GM19397 (cell line): ENCODE results near the gene C10orf120.

Experiments used
- ATAC-seq: cut with Tn5 transposase; IDR thresholded peaks from one replicate; pipeline ENCODE4 v1.9.1; 2021; ENCODE audit warnings: mild to moderate bottlenecking, moderate library complexity; ENCODE audit not compliant: unreplicated experiment

The C10orf120 gene

DNA sequence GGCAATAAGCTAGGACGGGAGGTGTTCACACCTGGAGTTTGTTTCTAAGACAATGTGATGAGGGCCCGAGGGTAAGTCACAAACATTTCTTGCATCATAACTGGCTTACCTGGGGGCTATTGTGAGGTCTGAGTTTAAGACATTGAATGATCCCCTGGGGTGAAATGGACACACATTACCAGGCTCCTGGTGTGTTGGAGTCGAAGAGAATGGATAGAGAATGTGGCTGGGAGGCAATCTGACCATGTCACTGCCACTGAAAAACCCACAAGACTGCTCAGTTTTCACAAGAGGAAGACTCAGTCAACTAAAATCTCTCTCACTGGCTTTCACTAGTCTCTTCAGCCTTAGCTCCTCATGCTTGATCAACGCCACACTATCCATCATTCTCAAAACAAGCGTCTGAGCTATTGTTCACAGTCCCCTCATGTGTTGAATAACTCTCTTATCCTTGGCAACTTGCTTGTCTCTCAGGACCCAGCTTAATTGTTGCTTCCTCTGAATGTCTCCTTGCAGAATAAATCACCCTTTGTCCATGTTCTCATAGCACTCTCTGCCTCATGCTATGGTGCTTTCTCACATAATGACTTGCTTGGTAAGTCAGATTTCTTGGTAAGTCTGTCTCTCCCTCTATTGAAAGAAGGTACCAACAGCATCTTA is at the start of gene C10orf120:
Gene C10orf120, minus strand, starts transcription at position 51 of the 660 bp plus-strand sequence. CDS start 56 bp downstream, outside the sequence.
- no peak for ATAC-seq

DNA sequence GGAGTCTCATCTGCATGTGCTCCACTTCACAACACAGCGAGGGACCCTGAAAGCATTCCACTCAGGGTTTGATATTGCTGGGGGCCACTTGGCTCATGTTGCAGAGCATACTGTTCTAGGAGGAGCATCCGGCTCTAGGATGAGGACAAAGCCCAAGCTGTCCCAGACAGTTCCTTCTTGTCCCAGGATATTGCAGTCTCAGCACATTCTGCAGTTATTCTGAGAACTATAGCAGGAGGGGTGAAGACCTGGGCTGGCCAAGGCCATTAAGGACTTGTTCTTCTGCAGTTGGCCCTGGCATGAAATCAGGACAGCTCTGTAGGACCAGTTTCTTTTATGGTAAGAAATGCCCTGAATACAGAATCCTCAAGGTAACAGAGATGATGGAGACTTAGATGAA is 48.9 kb upstream of the C10orf120 start:
- no peak for ATAC-seq

DNA sequence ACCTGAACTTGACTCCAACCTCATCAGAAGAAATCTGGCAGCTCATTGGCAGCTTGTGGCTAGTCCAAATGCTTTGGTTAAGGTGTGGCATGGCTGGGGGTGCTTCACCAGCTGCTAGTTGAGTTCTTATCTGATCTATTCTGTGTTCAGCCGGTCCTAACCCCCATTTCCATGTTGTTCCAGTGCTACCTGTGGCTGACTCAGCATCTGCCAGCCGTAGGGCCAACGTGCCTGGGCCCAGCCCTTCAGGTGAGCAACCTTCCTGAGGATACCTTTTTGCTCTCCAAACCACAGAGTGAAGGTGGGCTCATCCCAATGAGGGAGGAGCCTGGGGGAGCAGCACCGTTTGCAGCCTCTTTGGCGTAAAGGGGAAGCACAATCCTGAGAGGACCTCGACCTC is 46.8 kb upstream of the C10orf120 start:
- no peak for ATAC-seq

DNA sequence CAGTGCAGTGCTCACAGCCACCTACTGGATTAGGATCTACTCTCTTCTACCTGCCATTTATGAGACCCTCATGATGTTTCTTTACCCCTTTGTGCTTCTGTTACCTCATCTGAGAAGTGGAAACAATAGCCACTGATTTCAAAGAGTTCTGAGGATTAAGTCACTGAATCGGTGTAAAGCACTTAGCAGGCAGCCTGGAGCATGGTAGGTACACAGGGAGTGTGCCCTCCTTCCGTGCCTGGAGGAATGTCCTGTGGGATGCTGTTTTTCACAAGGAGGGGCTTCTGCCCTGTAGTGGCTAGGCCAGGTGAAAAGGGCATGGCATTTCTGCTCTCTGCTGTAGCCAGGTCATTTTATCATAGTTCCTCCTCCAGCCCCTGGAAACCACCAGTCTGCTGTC is 44.6 kb upstream of the C10orf120 start:
- ATAC-seq = no peak

DNA sequence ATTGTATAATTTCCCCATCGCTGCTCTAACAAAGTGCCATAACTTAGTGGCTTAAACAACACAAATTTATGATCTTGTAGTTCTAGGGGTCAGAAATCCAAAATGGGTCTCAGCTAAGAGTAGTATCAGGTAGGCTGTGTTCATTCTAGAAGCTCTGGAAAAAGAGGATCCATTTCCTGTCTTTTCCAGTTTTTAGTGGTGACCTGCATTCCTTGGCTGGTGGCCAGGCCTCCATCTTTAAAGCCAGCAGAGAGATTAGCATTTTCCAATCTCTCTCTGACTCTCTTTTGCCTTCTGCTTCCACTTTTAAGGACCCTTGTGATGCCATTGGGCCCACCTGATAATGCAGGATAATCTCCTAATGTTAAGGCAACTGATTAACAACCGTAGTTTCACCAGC is 41.0 kb upstream of the C10orf120 start:
- ATAC-seq = no peak

DNA sequence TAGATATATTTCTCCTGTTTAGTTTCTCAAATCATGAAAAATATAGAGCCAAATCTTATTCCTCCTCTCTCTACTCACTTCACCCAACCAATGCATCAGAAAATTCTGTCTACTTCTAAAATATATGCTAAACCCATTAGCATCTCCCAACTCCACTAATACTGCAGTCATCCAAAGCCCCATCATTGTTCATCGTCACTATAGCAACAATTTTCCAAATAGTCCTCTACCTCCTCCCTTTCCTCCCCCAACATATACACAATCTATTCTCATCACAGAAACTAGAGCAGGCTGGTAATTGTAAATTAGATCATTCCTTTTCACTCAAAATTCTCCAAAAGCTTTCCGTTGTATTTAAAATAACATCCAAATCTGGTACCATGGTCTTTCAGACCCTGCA is 38.4 kb upstream of the C10orf120 start:
- ATAC-seq = no peak

DNA sequence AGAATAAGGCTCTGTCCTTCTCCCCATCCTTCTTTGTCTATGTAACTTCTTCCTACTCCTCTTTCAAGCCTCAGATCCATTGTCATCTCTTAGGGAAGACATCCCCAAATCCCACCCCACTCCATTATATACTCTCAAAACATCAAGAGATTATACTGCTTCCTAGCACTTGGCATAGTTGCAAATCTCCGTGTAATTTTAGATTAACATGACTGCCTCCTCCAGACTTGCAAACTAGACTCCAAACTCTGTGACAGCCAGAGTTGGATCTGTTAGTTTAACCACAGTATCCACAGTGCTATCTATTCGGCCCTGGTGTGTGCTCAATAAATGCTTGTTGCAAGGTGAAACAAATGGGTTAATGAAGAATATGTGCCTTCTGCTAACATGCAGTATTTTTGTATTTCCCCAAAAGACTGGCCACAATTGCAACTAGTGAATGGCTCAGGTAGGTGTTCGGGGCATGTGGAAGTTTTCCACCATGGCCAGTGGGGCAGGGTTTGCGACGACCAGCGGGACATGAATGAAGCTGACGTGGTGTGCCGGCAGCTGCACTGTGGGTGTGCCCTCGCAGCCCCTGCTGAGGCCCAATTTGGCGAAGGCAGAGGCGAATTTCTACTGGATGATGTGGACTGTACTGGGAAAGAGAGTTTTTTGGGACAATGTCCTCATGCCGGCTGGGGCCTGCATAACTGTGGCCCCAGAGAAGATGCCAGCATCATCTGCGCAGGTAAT is 34.5 kb upstream of the C10orf120 start:
- ATAC-seq = no peak

DNA sequence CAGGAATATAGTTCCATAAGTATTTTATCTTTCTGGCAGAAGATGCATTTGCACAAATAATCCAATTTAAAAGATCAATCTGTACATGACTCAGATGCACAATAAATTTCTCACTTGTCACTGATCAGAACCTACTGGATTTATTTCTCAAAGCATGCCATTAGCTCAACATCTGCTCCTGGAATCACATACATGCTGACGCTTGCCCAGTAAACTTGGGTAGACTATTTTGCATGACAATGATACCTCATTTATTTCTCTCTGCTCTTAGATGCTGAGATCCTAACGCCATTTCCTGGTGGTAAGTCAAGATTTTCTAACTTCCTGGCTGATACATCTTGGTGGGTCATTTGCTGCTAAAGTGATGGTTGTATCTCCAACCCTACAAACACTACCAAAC is 33.8 kb upstream of the C10orf120 start:
- ATAC-seq = no peak

DNA sequence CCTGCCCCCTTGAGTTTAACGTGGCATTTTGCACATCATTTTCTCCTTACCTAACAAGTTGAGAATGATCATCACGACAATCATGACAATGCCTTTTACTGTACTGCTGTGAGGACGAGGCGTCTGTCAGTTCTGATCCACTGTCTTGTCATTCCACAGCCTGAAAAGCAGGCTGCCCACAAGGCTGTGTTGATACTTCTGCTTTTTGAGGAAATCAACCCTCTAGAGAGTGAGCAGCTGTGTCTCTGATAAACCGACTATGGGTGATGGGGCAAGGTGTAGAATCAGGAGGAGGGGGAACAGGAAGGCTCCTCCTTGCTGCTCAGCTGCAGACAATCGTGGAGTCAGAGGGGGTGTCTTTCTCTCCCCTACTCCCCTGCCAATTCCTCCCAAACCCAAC is 30.6 kb upstream of the C10orf120 start:
- ATAC-seq = no peak

DNA sequence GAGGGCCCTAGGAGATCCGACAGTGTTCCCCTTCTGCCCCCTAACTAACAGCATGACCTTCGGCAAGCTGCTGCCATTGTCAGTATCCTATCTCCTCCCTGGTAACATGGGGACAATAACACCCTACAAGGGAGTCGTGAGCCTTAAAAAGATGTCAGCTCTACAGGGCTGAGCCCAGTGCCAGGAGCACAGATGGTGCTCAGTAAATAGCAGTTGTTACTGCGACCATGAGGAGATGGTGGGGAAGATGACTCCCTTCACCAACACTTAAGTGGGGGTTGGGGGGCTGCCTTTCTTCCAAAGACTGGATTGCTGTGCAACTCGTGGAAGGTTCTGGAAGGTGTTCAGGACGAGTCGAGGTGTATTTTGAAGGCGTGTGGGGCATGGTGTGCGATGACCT is 29.5 kb upstream of the C10orf120 start:
- ATAC-seq = no peak

DNA sequence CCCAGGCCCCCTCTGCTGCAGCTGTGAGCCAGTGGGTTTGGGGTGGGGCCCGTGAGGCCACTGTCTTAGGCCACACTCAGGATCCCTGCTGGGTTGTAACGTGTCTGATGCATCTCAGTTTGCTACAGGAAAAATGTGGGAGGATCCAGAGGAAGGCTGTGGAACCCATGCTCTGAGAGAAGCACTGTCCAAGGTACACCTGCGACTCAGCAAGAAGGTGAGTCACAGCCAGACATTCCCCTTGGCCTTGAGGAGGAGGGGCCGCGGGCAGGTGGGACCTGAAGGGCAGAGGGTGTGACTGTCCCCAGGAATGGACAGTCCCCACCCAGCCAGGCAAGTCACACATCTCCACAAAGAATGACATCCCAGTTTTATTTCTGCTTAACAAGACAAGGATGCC is 27.8 kb upstream of the C10orf120 start:
- ATAC-seq = no peak

DNA sequence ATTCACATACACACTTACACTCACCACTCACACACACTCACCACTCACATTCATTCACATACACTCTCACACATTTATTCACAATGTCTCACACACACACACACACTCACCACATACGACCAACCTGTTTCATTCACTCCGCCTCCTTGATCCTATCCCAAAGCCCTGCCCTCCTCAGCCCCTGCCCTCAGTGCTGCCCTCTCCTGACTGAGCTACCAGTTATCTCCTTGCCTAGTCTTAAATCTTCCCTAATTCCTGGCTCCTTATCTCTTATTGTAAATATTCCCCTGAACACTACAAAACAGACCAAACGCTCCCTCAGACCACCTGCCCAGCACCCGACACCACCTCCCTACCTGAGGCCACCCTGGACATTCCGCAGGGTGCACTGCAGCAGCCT is 26.1 kb upstream of the C10orf120 start:
- ATAC-seq = no peak

DNA sequence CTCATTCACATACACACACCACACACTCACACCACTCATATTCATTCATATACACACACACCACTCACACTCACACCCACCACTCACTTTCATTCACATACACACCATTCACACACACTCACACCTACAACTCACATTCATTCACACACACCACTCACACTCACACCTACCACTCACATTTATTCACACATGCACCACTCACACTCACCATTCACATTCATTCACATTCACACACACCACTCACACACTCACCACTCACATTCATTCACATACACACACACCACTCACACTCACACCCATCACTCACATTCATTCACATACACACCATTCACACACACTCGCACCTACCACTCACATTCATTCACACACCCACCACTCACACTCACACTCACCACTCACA is 25.4 kb upstream of the C10orf120 start:
- no peak for ATAC-seq

DNA sequence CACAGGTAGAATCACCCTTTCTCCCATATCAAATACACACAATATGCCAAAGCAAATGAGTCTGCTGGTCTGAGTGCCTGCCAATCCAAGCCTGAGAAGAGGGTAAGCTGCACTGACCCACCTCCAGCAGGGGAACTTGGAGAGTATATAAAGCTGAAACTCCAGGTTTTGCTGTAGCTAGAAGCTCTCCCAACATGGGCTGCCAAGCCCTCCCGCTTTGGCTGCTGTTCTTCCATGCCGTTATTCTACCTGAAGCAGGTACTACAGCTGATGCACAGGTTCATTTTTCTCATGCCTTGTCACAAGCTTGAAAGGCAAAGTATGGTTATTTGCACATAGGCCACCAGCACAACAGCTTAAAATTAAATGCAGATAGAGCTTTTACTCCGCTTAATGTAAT is 21.5 kb upstream of the C10orf120 start:
- ATAC-seq = no peak

DNA sequence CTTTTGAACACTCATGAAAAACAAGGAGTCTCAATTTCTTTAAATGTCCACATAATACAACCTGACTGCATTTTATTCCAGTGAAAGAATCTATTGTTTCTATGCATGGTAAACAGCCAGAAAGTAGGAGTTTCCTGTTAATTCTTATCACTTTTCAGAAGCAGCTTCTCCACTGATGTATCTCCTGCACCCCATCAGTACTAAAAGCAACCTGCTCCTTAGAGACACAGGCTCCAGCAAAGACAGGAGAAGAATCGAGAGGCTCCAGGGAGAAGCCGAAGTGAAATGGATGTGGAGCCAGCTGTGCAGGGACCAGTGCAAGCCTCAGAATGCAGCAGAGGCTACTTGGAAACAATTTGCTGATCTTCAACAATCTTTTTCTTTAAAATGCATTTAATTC is 16.4 kb upstream of the C10orf120 start:
- no peak for ATAC-seq

DNA sequence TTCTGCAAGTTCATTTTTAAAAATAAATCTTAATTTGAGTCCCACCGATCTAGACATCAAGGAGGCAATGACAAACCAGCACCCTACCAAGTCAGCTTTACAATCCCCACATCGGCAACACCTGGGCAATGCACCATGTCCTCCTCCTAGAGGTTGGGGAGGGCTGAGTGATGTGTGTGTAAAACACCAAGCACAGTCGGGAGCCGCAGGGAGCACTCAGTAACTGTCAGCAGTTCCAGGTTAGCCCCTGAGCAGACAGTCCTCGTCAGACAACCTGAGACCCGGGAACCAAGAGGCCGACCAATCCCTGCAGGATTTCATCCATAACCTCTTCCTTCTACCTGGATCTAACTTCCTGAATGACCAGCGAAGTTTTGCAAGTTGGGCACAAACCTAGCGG is 15.9 kb upstream of the C10orf120 start:
- no peak for ATAC-seq

DNA sequence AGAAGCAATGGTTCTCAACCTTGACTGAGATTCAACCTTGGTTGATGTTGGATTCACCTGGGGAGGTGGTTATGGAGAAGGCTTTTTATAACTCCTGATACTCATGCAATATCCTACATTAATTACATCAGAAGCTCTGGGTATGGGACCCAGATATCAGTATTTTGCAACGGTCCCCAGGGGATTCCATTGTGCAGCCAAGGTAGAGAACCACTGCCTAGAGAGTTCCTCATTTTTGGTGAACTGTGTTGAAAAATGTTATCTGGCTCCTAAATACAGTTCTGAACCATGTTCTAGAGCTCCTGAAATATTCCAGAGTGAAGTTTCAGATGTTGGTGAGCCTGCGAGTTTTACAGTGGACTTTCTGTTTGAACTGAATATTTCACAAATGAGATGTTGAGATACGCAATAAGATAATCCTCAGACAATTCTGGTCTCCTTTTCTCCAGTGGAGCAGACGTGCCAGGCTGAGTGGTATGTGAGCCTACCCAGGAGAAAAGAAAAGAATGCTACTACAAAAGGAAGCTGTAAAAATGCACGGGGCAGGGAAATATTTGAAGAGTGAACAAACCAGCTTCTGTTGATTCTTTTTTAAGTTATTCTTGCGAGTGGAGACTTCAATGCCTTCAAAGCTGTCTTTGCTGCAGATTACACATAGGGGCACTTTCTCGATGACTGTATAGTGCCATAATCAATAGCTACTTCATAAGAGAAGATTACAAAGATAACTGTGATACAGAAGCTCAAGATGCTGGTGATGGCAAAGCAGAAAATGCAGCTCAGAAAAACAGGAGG is 13.6 kb upstream of the C10orf120 start:
- ATAC-seq = no peak

DNA sequence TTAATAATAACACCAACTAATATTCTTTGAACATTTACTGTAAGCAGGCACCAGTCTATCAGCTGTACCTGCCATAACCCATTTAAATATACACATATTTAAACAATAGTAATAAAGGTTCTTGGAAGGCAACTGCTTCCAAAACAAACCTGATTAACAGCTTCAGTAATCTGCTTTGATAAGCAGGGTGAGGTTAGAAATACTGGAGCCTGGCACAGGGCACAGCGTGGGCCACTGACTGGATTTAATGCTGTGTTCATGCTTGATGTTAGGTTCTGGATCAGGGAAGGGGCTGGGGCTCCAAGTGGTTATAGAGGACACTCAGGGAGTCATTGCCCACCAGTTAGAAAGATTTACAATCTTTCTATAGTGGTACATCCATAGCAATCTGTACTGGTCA is 10.9 kb upstream of the C10orf120 start:
- no peak for ATAC-seq

DNA sequence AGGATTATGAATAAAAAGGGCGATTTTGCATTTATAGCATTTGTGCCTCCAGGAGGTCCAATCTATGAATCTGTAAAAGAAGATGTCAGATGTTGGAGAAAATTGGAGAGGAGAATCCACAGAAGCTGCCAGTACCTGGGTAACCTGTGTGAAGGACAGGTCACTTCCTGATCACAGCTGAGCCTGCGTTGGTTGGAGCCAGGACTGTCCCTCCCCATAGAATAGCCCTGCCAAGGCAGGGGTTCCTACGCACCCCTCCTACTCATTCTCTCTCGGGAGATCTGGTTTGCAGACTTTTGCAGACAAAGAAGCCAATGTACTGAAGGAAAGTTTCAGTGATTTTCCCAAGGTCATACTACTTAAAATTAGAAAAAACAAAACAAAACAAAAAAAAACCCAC is 10.3 kb upstream of the C10orf120 start:
- no peak for ATAC-seq

DNA sequence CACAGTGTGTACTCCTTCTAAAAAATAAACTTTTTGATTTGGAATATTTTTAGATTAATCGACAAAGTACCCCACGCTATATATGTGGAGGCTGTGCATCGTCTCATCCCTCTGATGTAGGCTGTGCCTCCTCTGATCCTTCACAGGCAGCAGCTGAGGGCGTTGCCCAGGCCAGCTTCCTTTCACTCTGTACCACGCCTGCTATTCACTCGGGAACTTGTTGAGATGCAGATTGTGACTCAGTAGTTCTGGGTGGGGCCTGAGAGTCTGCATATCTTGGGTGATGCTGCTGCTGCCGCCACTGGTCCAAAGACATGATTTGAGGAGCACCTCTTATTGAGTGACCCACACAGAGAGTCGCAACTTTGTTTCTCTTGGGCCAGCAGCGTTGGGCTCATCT is 7.9 kb upstream of the C10orf120 start:
- no peak for ATAC-seq

DNA sequence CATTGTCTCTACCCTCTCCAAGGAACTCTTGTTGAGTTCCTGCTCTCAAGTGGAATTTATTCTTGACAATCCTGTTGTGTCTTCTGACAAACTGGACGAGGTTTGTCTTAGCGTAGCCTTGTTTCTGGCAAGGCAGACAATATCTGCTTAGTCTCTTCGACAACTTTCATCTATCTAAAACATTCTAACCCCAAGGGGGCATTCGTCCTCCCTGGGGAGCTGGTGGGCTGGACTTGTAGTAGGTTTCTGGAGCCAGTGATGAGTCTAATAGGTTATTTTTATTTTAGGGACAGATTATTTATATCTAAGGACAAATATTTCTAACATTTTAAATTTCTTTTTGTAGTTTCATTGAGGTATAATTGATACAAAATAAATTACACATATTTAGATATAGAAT is 7.3 kb upstream of the C10orf120 start:
- no peak for ATAC-seq

DNA sequence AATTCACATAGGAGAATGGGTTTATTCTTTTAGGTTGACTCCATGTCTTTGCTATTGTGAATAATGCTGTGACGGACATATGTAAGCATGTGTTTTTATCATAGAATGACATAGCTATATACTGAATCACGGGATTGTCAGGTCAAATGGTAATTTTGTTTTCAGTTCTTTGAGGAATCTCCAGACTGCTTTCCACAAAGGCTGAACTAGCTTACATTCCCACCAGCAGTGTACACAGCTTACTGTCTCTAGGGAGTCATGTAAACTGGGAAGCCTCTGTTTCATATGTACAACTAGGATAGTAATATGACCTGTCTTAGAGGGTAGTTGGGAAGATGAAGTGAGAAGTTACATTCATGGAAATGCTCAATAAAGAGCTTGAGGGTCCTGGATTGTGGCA is 6.8 kb upstream of the C10orf120 start:
- ATAC-seq = no peak
